ENCODE data around the gene NEK1. TPM values are rescaled to one million over a fixed set of nuclear protein-coding genes. Genes with fewer than 3 reads are reported as not detected.

The NEK1 gene
- total and polyA plus RNA-seq, 2 of the 13 experiments (the other 11 are each of a cell fraction or from before 2014, with no cell fraction given): 2.9 to 5.4 TPM

GRCh38 chr4:169627307-169627706 lies 14.9 kb upstream of the NEK1 start (continued):
- no peak for TF ChIP-seq SRSF9 (IDR thresholded peaks at IDR 0.05; ENCODE audit: borderline replicate concordance, insufficient read depth, low read depth, low read length, poor library complexity, severe bottlenecking)
- TF ChIP-seq ZNF318 (CRISPR knock-in tag; IDR thresholded peaks at IDR 0.05): no peak
- no peak for TF ChIP-seq ZSCAN5A (CRISPR knock-in tag; IDR thresholded peaks at IDR 0.05; ENCODE audit: borderline replicate concordance)

Data from HepG2 (cell line).